ENCODE data around the gene DTNA.
"Not testable (repeated sequence)": the region's sequence is repeated elsewhere in the genome, so short reads cannot be mapped to it uniquely, and the experiment has no call there.

The DTNA gene

GRCh38 chr18:34911081-34911480 is 201.0 kb downstream of the DTNA start:
- Histone ChIP-seq H3K27ac (peak overlapping the region; percentile 85), H3K36me3 (replicated peaks) (no peaks in the 10 kb centered on the region), H3K4me3 (ENCODE audit: low read depth, low read length) (no peak overlapping the region), H3K27me3 (replicated peaks) (no peaks in the 10 kb centered on the region)
- TF ChIP-seq CTCF (IDR thresholded peaks at IDR 0.05; ENCODE audit: low read depth, low read length, missing control alignments) = no peak
- no peak for DNase-seq
- in situ Hi-C loops (cut with HindIII; ENCODE audit: low pct_ligation_motif_present, low sequenced_read_pairs) = no loop called here

- peak; percentile 90 for DNase-seq
- Histone ChIP-seq H3K27me3 (replicated peaks) (no peaks in the 10 kb centered on the region), H3K36me3 (replicated peaks) (no peaks in the 10 kb centered on the region), H3K4me3 (ENCODE audit: low read depth, low read length) (no peak overlapping the region), H3K27ac (peak overlapping the region; percentile 85)
- TF ChIP-seq CTCF (IDR thresholded peaks at IDR 0.05; ENCODE audit: low read depth, low read length, missing control alignments) = peak; percentile 41
- in situ Hi-C loops (cut with HindIII; ENCODE audit: low pct_ligation_motif_present, low sequenced_read_pairs) = no loop called here
Measured at GRCh38 chr18:34911661-34912384, 201.7 kb downstream of the DTNA start.

- no peak for TF ChIP-seq CTCF (IDR thresholded peaks at IDR 0.05; ENCODE audit: low read depth, low read length, missing control alignments)
- peak; percentile 85 for DNase-seq
- peak overlapping the region; percentile 85 for H3K27ac ChIP-seq
Measured at GRCh38 chr18:34913837-34914661, 204.0 kb downstream of the DTNA start.

GRCh38 chr18:34915046-34915445 is 204.9 kb downstream of the DTNA start:
- no peak for DNase-seq
- H3K4me3 ChIP-seq (ENCODE audit: low read depth, low read length) = no peak overlapping the region
- H3K27ac ChIP-seq = no peak overlapping the region
- no peaks in the 10 kb centered on the region for H3K27me3 ChIP-seq (replicated peaks)
- in situ Hi-C loops (cut with HindIII; ENCODE audit: low pct_ligation_motif_present, low sequenced_read_pairs) = no loop called here
- H3K36me3 ChIP-seq (replicated peaks) = no peaks in the 10 kb centered on the region
- no peak for TF ChIP-seq CTCF (IDR thresholded peaks at IDR 0.05; ENCODE audit: low read depth, low read length, missing control alignments)

More at GRCh38 chr18:34913837-34914661, 204.0 kb downstream of the DTNA start:
- no peaks in the 10 kb centered on the region for H3K27me3 ChIP-seq (replicated peaks)
- no peaks in the 10 kb centered on the region for H3K36me3 ChIP-seq (replicated peaks)
- H3K4me3 ChIP-seq (ENCODE audit: low read depth, low read length) = no peak overlapping the region
- in situ Hi-C loops (cut with HindIII; ENCODE audit: low pct_ligation_motif_present, low sequenced_read_pairs) = no loop called here

GRCh38 chr18:34916539-34916938 is 206.4 kb downstream of the DTNA start:
- H3K4me3 ChIP-seq (ENCODE audit: low read depth, low read length); H3K27ac ChIP-seq; H3K27me3 ChIP-seq (replicated peaks); in situ Hi-C loops (cut with HindIII; ENCODE audit: low pct_ligation_motif_present, low sequenced_read_pairs); DNase-seq; H3K36me3 ChIP-seq (replicated peaks): not testable (repeated sequence)

GRCh38 chr18:34918856-34919255 is 208.8 kb downstream of the DTNA start:
- no peak overlapping the region for H3K27ac ChIP-seq
- in situ Hi-C loops (cut with HindIII; ENCODE audit: low pct_ligation_motif_present, low sequenced_read_pairs) = no loop called here
- no peak overlapping the region for H3K4me3 ChIP-seq (ENCODE audit: low read depth, low read length)
- TF ChIP-seq CTCF (IDR thresholded peaks at IDR 0.05; ENCODE audit: low read depth, low read length, missing control alignments) = no peak
- no peaks in the 10 kb centered on the region for H3K27me3 ChIP-seq (replicated peaks)
- no peaks in the 10 kb centered on the region for H3K36me3 ChIP-seq (replicated peaks)
- DNase-seq = no peak
